ENCODE data around the gene TMBIM1.
"Not testable (repeated sequence)": the region's sequence is repeated elsewhere in the genome, so short reads cannot be mapped to it uniquely, and the experiment has no call there.

The TMBIM1 gene

GRCh38 chr2:218274586-218274985 lies 17.7 kb downstream of the TMBIM1 start:
- no peak overlapping the region for H3K4me3 ChIP-seq (ENCODE audit: low read length)
- H3K9me3 ChIP-seq (replicated peaks; ENCODE audit: insufficient read depth, low read length) = no peaks in the 10 kb centered on the region
- H4K20me1 ChIP-seq (ENCODE audit: insufficient read depth, low read length) = no peaks in the 10 kb centered on the region
- H3K27me3 ChIP-seq (replicated peaks; ENCODE audit: insufficient read depth, low read length) = no peaks in the 10 kb centered on the region
- H3K79me2 ChIP-seq (ENCODE audit: low read length) = peaks cover 41% of the 10 kb centered on the region
- no peaks in the 10 kb centered on the region; the same call in 1 of the 2 replicates for H3F3A ChIP-seq (ENCODE audit: insufficient read depth, low read length)
- H3K27ac ChIP-seq (ENCODE audit: low read length) = no peak overlapping the region
- no peak overlapping the region for H3K4me2 ChIP-seq (ENCODE audit: low read depth, low read length)
- H3K36me3 ChIP-seq (replicated peaks; ENCODE audit: insufficient read depth, low read length) = no peaks in the 10 kb centered on the region; the same call in 1 of the 2 replicates
- TF ChIP-seq EZH2phosphoT487 (IDR thresholded peaks at IDR 0.05; ENCODE audit: low read length) = no peak
- TF ChIP-seq CTCF (IDR thresholded peaks at IDR 0.05; ENCODE audit: low read length) = no peak
- TF ChIP-seq EZH2 (optimal IDR thresholded peaks at IDR 0.05; ENCODE audit: low read depth, low read length) = no peak
- H3K4me1 ChIP-seq (ENCODE audit: low read length) = peaks cover 3% of the 10 kb centered on the region; the same call in 1 of the 2 replicates
- H3K9ac ChIP-seq (ENCODE audit: low read length) = no peak overlapping the region
- DNase-seq = no peak
- H2AFZ ChIP-seq (ENCODE audit: low read length) = no peak overlapping the region
- no peaks in the 10 kb centered on the region for H3K9me2 ChIP-seq (replicated peaks; ENCODE audit: insufficient read depth, low read length)

- H3K9me2 ChIP-seq (replicated peaks; ENCODE audit: insufficient read depth, low read length) = no peaks in the 10 kb centered on the region
- H4K20me1 ChIP-seq (ENCODE audit: insufficient read depth, low read length) = no peaks in the 10 kb centered on the region
- peaks cover 3% of the 10 kb centered on the region; the same call in 1 of the 2 replicates for H3K4me1 ChIP-seq (ENCODE audit: low read length)
- H3K27me3 ChIP-seq (replicated peaks; ENCODE audit: insufficient read depth, low read length) = no peaks in the 10 kb centered on the region
- peaks cover 48% of the 10 kb centered on the region for H3K79me2 ChIP-seq (ENCODE audit: low read length)
- no peak overlapping the region for H2AFZ ChIP-seq (ENCODE audit: low read length)
- no peak overlapping the region for H3K4me2 ChIP-seq (ENCODE audit: low read depth, low read length)
- no peaks in the 10 kb centered on the region; the same call in 1 of the 2 replicates for H3F3A ChIP-seq (ENCODE audit: insufficient read depth, low read length)
- no peak overlapping the region for H3K27ac ChIP-seq (ENCODE audit: low read length)
- no peak overlapping the region for H3K4me3 ChIP-seq (ENCODE audit: low read length)
- TF ChIP-seq EZH2 (optimal IDR thresholded peaks at IDR 0.05; ENCODE audit: low read depth, low read length) = no peak
- no peak for TF ChIP-seq EZH2phosphoT487 (IDR thresholded peaks at IDR 0.05; ENCODE audit: low read length)
- TF ChIP-seq CTCF (IDR thresholded peaks at IDR 0.05; ENCODE audit: low read length) = no peak
- H3K9me3 ChIP-seq (replicated peaks; ENCODE audit: insufficient read depth, low read length) = no peaks in the 10 kb centered on the region
- H3K36me3 ChIP-seq (replicated peaks; ENCODE audit: insufficient read depth, low read length) = no peaks in the 10 kb centered on the region; the same call in 1 of the 2 replicates
- H3K9ac ChIP-seq (ENCODE audit: low read length) = no peak overlapping the region
- DNase-seq = no peak
These were observed 18.4 kb downstream of the TMBIM1 start for GRCh38 chr2:218273908-218274249.

- H3K4me3 ChIP-seq (ENCODE audit: low read length); H3K27me3 ChIP-seq (replicated peaks; ENCODE audit: insufficient read depth, low read length); H3K27ac ChIP-seq (ENCODE audit: low read length); H3K4me2 ChIP-seq (ENCODE audit: low read depth, low read length); H3K4me1 ChIP-seq (ENCODE audit: low read length); H3K9me3 ChIP-seq (replicated peaks; ENCODE audit: insufficient read depth, low read length); H3K36me3 ChIP-seq (replicated peaks; ENCODE audit: insufficient read depth, low read length); H3K9ac ChIP-seq (ENCODE audit: low read length); H3F3A ChIP-seq (ENCODE audit: insufficient read depth, low read length); H2AFZ ChIP-seq (ENCODE audit: low read length); DNase-seq; H3K9me2 ChIP-seq (replicated peaks; ENCODE audit: insufficient read depth, low read length); H4K20me1 ChIP-seq (ENCODE audit: insufficient read depth, low read length): not testable (repeated sequence)
- H3K79me2 ChIP-seq (ENCODE audit: low read length) = peaks cover 49% of the 10 kb centered on the region
These were observed 18.9 kb downstream of the TMBIM1 start for GRCh38 chr2:218273214-218273907.

GRCh38 chr2:218272531-218273212 lies 19.6 kb downstream of the TMBIM1 start:
- H3K27me3 ChIP-seq (replicated peaks; ENCODE audit: insufficient read depth, low read length) = no peaks in the 10 kb centered on the region
- H3K79me2 ChIP-seq (ENCODE audit: low read length) = peaks cover 51% of the 10 kb centered on the region
- H4K20me1 ChIP-seq (ENCODE audit: insufficient read depth, low read length) = no peaks in the 10 kb centered on the region
- H3K9ac ChIP-seq (ENCODE audit: low read length) = no peak overlapping the region
- no peak overlapping the region for H3K4me2 ChIP-seq (ENCODE audit: low read depth, low read length)
- peaks cover 3% of the 10 kb centered on the region; the same call in 1 of the 2 replicates for H3K4me1 ChIP-seq (ENCODE audit: low read length)
- no peaks in the 10 kb centered on the region for H3K9me2 ChIP-seq (replicated peaks; ENCODE audit: insufficient read depth, low read length)
- no peak overlapping the region for H2AFZ ChIP-seq (ENCODE audit: low read length)
- no peak overlapping the region for H3K4me3 ChIP-seq (ENCODE audit: low read length)
- no peak overlapping the region for H3K27ac ChIP-seq (ENCODE audit: low read length)
- no peaks in the 10 kb centered on the region; the same call in 1 of the 2 replicates for H3K36me3 ChIP-seq (replicated peaks; ENCODE audit: insufficient read depth, low read length)
- no peaks in the 10 kb centered on the region; the same call in 1 of the 2 replicates for H3F3A ChIP-seq (ENCODE audit: insufficient read depth, low read length)
- TF ChIP-seq CTCF (IDR thresholded peaks at IDR 0.05; ENCODE audit: low read length) (peak; percentile 91), EZH2phosphoT487 (IDR thresholded peaks at IDR 0.05; ENCODE audit: low read length) (no peak)
- no peaks in the 10 kb centered on the region for H3K9me3 ChIP-seq (replicated peaks; ENCODE audit: insufficient read depth, low read length)
- DNase-seq = peak; percentile 83

All from MM.1S (cell line).